HepG2 (cell line): ENCODE measurements around the gene AKIRIN1. TPM values are rescaled to one million over a fixed set of nuclear protein-coding genes. Genes with fewer than 3 reads are reported as not detected.

Experiments used
- CEBPB ChIP-seq: IDR thresholded peaks from 2 replicates; pipeline ENCODE4 v1.6.1; 2011; ENCODE audit warnings: low read depth, low read length, improper control_type of control experiment, borderline replicate concordance
- FOSL2 ChIP-seq: sonication (generic); formaldehyde crosslinking; IDR thresholded peaks from 2 replicates; pipeline ENCODE4 v1.4.0; 2020; ENCODE audit warnings: missing genetic modification reagents
- FOXA3 ChIP-seq: IDR thresholded peaks from 2 replicates; pipeline ENCODE4 v1.6.1; 2016; ENCODE audit warnings: missing genetic modification reagents, missing compliant biosample characterization
- GATAD2A ChIP-seq: IDR thresholded peaks from 2 replicates; pipeline ENCODE4 v1.6.1; 2016
- HDAC2 ChIP-seq: sonication (generic); formaldehyde crosslinking; IDR thresholded peaks from 2 replicates; pipeline ENCODE4 v1.4.0; 2020; ENCODE audit warnings: missing genetic modification reagents
- HNF4G ChIP-seq, 2 experiments: sonication (generic) in 1 of 2; formaldehyde crosslinking in 1 of 2; IDR thresholded peaks; 2 replicates each; pipeline versions ENCODE4 v1.4.0 to v1.6.1; 2011 to 2020; ENCODE audit warnings: borderline replicate concordance in 2 of 2, low read depth in 2 of 2, mild to moderate bottlenecking in 2 of 2, low read length in 1 of 2, missing genetic modification reagents in 1 of 2, moderate library complexity in 1 of 2
- KAT7 ChIP-seq: IDR thresholded peaks from 2 replicates; pipeline ENCODE4 v1.6.1; 2018; ENCODE audit warnings: borderline replicate concordance, missing compliant biosample characterization
- KDM5A ChIP-seq: fragments of 200-600 bp; sonication (generic); IDR thresholded peaks from 2 replicates; pipeline ENCODE4 v1.7.0; 2018; ENCODE audit warnings: antibody characterized with exemption, mild to moderate bottlenecking, low read length, borderline replicate concordance
- POGZ ChIP-seq: sonication (generic); formaldehyde crosslinking; IDR thresholded peaks from 2 replicates; pipeline ENCODE4 v1.4.0; 2020; ENCODE audit warnings: mild to moderate bottlenecking, missing genetic modification reagents
- POLR2AphosphoS2 ChIP-seq: IDR thresholded peaks from 2 replicates; pipeline ENCODE4 v1.6.1; 2011; ENCODE audit warnings: low read depth, low read length, improper control_type of control experiment
- RARA ChIP-seq: IDR thresholded peaks from 2 replicates; pipeline ENCODE4 v1.6.1; 2016; ENCODE audit warnings: missing genetic modification reagents, missing compliant biosample characterization
- RBM22 ChIP-seq: fragments of 200-400 bp; formaldehyde crosslinking; optimal IDR thresholded peaks from 2 replicates; pipeline ENCODE3; 2017; ENCODE audit warnings: mild to moderate bottlenecking, low read length, moderate library complexity
- RCOR2 ChIP-seq: IDR thresholded peaks from 2 replicates; pipeline ENCODE4 v1.6.1; 2016; ENCODE audit warnings: missing biosample characterization, missing genetic modification reagents
- SOX13 ChIP-seq, 3 experiments: fragments of 450-650 bp in 1 of 3; sonication (generic) in 1 of 3; formaldehyde crosslinking in 1 of 3; IDR thresholded peaks in 2 of 3; conservative IDR thresholded peaks in 1 of 3; 2 replicates each; pipeline versions ENCODE4 v1.5.0 to v1.6.1; 2016 to 2020; ENCODE audit warnings: antibody characterized with exemption in 1 of 3, mild to moderate bottlenecking in 1 of 3, missing compliant biosample characterization in 1 of 3, missing genetic modification reagents in 1 of 3, moderate library complexity in 1 of 3
- SOX5 ChIP-seq: IDR thresholded peaks from 2 replicates; pipeline ENCODE4 v1.6.1; 2016; ENCODE audit warnings: borderline replicate concordance
- SOX6 ChIP-seq, 2 experiments: fragments of 450-650 bp in 1 of 2; sonication (generic) in 1 of 2; formaldehyde crosslinking in 1 of 2; IDR thresholded peaks; 2 replicates each; pipeline versions ENCODE4 v1.4.0 to v1.6.1; 2017 to 2020; ENCODE audit warnings: antibody characterized with exemption in 1 of 2, mild to moderate bottlenecking in 1 of 2, missing genetic modification reagents in 1 of 2
- SPEN ChIP-seq: sonication (generic); formaldehyde crosslinking; IDR thresholded peaks from 2 replicates; pipeline ENCODE4 v1.5.1; 2020; ENCODE audit warnings: low read depth, mild to moderate bottlenecking, missing genetic modification reagents
- TGIF2 ChIP-seq: IDR thresholded peaks from 2 replicates; pipeline ENCODE4 v1.6.1; 2016; ENCODE audit warnings: control low read depth, missing compliant biosample characterization
- YY1 ChIP-seq: IDR thresholded peaks from 2 replicates; pipeline ENCODE4 v1.6.1; 2011; ENCODE audit warnings: low read length, low read depth, moderate library complexity, mild to moderate bottlenecking; ENCODE audit not compliant: insufficient read depth, insufficient replicate concordance
- ZMYM3 ChIP-seq: sonication (generic); formaldehyde crosslinking; IDR thresholded peaks from 2 replicates; pipeline ENCODE4 v1.5.1; 2020; ENCODE audit warnings: mild to moderate bottlenecking, missing genetic modification reagents
- ZMYM4 ChIP-seq: sonication (generic); formaldehyde crosslinking; IDR thresholded peaks from 2 replicates; pipeline ENCODE4 v1.8.1; 2023; ENCODE audit warnings: mild to moderate bottlenecking, missing genetic modification reagents
- ZNF24 ChIP-seq: fragments of 450-650 bp; IDR thresholded peaks from 2 replicates; pipeline ENCODE4 v1.6.1; 2017; ENCODE audit warnings: antibody characterized with exemption, mild to moderate bottlenecking
- ZNF292 ChIP-seq: sonication (generic); formaldehyde crosslinking; IDR thresholded peaks from 2 replicates; pipeline ENCODE4 v1.8.1; 2022; ENCODE audit warnings: mild to moderate bottlenecking, low read depth, missing genetic modification reagents, borderline replicate concordance
- ZNF496 ChIP-seq: sonication (generic); formaldehyde crosslinking; IDR thresholded peaks from 2 replicates; pipeline ENCODE4 v1.8.1; 2023; ENCODE audit warnings: mild to moderate bottlenecking, moderate library complexity, missing genetic modification reagents; ENCODE audit not compliant: insufficient replicate concordance
- ZNF644 ChIP-seq: IDR thresholded peaks from 2 replicates; pipeline ENCODE4 v1.6.1; 2016; ENCODE audit warnings: low read depth
- ZZZ3 ChIP-seq: sonication (generic); formaldehyde crosslinking; IDR thresholded peaks from 2 replicates; pipeline ENCODE4 v1.4.0; 2020; ENCODE audit warnings: missing genetic modification reagents, mild to moderate bottlenecking, borderline replicate concordance
- polyA plus RNA-seq, 8 experiments: library from polyadenylated mRNA; depleted of rRNA in 3 of 8; stranded (reverse) in 7 of 8; unstranded in 1 of 8; fragments of >200 nt; fragmentation: Illumina TruSeq in 4 of 8; extraction: Trizol in 4 of 8; gene quantifications; 2 replicates each; pipeline versions ENCODE4 v1.2.1 to v1.2.3, GENCODE V29; 2011 to 2016; ENCODE audit warnings: low read depth in 4 of 8, missing spikeins in 1 of 8, mixed read lengths in 1 of 8; ENCODE audit not compliant: insufficient read depth in 1 of 8
- total RNA-seq, 5 experiments: library from RNA; depleted of rRNA; stranded (reverse); fragments of >200 nt; fragmentation: Illumina TruSeq; extraction: Trizol; gene quantifications; 2 replicates each; pipeline ENCODE4 v1.2.3, GENCODE V29; 2016; ENCODE audit warnings: low read depth in 1 of 5
- TF ChIP-seq, protein P1 (sequence below): sonication (generic); formaldehyde crosslinking; IDR thresholded peaks from 2 replicates; pipeline ENCODE4 v1.9.0; 2021; ENCODE audit warnings: missing genetic modification reagents, mild to moderate bottlenecking, borderline replicate concordance
- TF ChIP-seq, protein P2 (sequence below): sonication (generic); formaldehyde crosslinking; IDR thresholded peaks from 2 replicates; pipeline ENCODE4 v1.4.0; 2020; ENCODE audit warnings: missing genetic modification reagents
- TF ChIP-seq, protein P3 (sequence below): sonication (generic); formaldehyde crosslinking; IDR thresholded peaks from 2 replicates; pipeline ENCODE4 v1.4.0; 2020; ENCODE audit warnings: missing genetic modification reagents

AKIRIN1 gene
- total and polyA plus RNA-seq, 2 of the 13 experiments (the other 11 are each of a cell fraction or from before 2014, with no cell fraction given) = 123 to 157 TPM

GRCh38 chr1:38962560-38962959, 28.5 kb upstream of the AKIRIN1 start (continued):
- TF ChIP-seq RARA = peak; percentile 27; the same call in 1 of the 2 replicates
- TF ChIP-seq RCOR2 (CRISPR knock-in tag) = 0 out of 2 replicates have a peak, but pooled peaks have one; percentile 31
- TF ChIP-seq ZZZ3 (CRISPR knock-in tag) = no peak
- no peak for TF ChIP-seq SOX13 (IDR thresholded peaks at IDR 0.05)
- peak in 1 of 2 experiments; percentile 53; a peak in 1 of 4 replicates for TF ChIP-seq SOX13 (CRISPR knock-in tag; conservative IDR thresholded peaks at IDR 0.05 in 1 of 2, IDR thresholded peaks at IDR 0.05 in 1 of 2)
- TF ChIP-seq CEBPB = peak; percentile 89
- no peak for TF ChIP-seq SOX6 (IDR thresholded peaks at IDR 0.05)
- peak; percentile 60 for TF ChIP-seq SOX6 (CRISPR knock-in tag; IDR thresholded peaks at IDR 0.05)
- TF ChIP-seq, protein P1, sequence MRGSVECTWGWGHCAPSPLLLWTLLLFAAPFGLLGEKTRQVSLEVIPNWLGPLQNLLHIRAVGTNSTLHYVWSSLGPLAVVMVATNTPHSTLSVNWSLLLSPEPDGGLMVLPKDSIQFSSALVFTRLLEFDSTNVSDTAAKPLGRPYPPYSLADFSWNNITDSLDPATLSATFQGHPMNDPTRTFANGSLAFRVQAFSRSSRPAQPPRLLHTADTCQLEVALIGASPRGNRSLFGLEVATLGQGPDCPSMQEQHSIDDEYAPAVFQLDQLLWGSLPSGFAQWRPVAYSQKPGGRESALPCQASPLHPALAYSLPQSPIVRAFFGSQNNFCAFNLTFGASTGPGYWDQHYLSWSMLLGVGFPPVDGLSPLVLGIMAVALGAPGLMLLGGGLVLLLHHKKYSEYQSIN (CRISPR knock-in tag) = no peak
- TF ChIP-seq KAT7 (CRISPR knock-in tag) = no peak
- peak; percentile 63; the same call in 1 of the 2 replicates for TF ChIP-seq ZNF644 (CRISPR knock-in tag)
- TF ChIP-seq, protein P2, sequence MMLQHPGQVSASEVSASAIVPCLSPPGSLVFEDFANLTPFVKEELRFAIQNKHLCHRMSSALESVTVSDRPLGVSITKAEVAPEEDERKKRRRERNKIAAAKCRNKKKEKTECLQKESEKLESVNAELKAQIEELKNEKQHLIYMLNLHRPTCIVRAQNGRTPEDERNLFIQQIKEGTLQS (CRISPR knock-in tag) = 0 out of 2 replicates have a peak, but pooled peaks have one; percentile 27
- TF ChIP-seq SOX5 (CRISPR knock-in tag) = peak; percentile 58; the same call in 1 of the 2 replicates
- 0 out of 2 replicates have a peak, but pooled peaks have one; percentile 22 for TF ChIP-seq SPEN
- TF ChIP-seq TGIF2 (CRISPR knock-in tag) = 0 out of 2 replicates have a peak, but pooled peaks have one; percentile 22
- peak; percentile 50; the same call in 1 of the 2 replicates for TF ChIP-seq ZNF292
- no peak for TF ChIP-seq HNF4G (IDR thresholded peaks at IDR 0.05; ENCODE audit: borderline replicate concordance, low read depth, low read length)
- no peak for TF ChIP-seq HNF4G (CRISPR knock-in tag; IDR thresholded peaks at IDR 0.05; ENCODE audit: borderline replicate concordance, low read depth)
- peak; percentile 55 for TF ChIP-seq ZMYM4
- TF ChIP-seq, protein P3, sequence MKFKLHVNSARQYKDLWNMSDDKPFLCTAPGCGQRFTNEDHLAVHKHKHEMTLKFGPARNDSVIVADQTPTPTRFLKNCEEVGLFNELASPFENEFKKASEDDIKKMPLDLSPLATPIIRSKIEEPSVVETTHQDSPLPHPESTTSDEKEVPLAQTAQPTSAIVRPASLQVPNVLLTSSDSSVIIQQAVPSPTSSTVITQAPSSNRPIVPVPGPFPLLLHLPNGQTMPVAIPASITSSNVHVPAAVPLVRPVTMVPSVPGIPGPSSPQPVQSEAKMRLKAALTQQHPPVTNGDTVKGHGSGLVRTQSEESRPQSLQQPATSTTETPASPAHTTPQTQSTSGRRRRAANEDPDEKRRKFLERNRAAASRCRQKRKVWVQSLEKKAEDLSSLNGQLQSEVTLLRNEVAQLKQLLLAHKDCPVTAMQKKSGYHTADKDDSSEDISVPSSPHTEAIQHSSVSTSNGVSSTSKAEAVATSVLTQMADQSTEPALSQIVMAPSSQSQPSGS (CRISPR knock-in tag) = no peak
- TF ChIP-seq KDM5A = no peak
- no peak for TF ChIP-seq ZNF496 (CRISPR knock-in tag)
- TF ChIP-seq RBM22 = no peak
- peak; percentile 25 for TF ChIP-seq YY1
- 0 out of 2 replicates have a peak, but pooled peaks have one; percentile 49 for TF ChIP-seq ZMYM3 (CRISPR knock-in tag)
- peak; percentile 69 for TF ChIP-seq FOSL2 (CRISPR knock-in tag)
- TF ChIP-seq FOXA3 = 0 out of 2 replicates have a peak, but pooled peaks have one; percentile 14
- TF ChIP-seq ZNF24 = no peak
- TF ChIP-seq POLR2AphosphoS2 = no peak
- TF ChIP-seq POGZ = peak; percentile 73
- TF ChIP-seq GATAD2A (CRISPR knock-in tag) = peak; percentile 35; the same call in 1 of the 2 replicates
- TF ChIP-seq HDAC2 (CRISPR knock-in tag) = 0 out of 2 replicates have a peak, but pooled peaks have one; percentile 23
